DMS153 treated with DMSO at 0.1 percent for 48 hours (cell line): ENCODE results near the gene PHC2.

Experiments used
- DNase-seq: peaks from one replicate; lab custom pipeline; 2025; ENCODE audit not compliant: unreplicated experiment; lab: John Stamatoyannopoulos, UW

The PHC2 gene

GRCh38 chr1:33275706-33276572 lies 155.0 kb downstream of the PHC2 start:
- no peak for DNase-seq

DNA sequence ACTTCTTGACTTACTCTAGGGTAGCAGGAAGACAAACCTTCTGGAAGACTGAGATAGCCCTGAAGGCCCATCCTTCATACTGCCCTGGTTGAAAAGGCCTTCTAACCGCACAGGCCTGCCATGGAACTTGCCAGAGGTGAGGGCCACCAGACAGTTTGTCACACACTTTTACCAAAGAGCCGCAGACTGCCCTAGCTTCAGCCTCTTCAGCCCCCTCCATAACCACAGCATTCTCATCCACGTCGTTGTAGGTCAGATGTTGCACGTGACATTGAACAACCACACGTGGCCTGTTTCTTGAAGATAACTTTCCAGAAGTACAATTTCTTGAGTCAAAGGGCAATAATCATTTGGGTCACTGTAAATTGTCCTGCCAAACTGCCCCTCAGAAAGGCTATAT lies 155.7 kb downstream of the PHC2 start:
- DNase-seq, result no peak

DNA sequence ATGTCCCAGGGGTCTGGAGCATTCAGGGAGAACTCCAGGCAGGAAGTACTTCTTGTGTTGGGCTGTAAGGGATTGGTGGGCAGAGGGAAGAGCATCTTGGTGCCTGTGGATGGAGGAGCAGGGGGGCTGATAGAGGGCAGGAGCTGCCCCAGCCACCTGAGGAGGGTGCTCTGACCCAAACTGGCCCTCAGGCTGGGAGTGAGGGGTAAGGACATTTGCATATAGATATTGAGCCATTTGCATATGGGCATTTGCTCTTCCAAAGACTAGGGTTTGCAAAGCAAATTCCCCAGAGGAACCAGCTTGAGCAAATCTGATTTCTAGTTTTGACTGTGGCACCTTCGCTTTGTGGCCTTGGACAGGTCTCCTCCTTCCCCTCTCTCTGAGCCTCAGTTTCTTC lies 156.4 kb downstream of the PHC2 start:
- DNase-seq, result no peak

DNA sequence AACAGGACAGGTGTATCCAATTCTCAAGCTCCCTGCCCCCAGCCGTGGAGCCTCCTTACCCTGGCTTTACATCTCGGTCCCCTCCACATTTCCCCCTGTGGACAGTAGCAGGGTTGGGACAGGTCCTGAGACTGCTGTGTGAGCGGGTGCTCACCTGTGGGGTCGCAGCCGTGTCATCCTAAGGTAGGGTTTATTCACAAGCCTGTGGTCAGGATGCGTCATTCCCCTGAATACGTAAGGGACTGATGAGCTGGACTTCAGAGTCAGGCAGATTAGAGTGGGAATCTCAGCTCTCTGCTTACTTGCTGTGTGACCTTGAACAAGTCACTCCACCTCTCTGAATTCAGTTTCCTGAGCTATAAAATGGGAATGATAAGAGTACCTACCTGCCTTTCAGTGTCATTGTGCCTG lies 156.9 kb downstream of the PHC2 start:
- no peak for DNase-seq
